RKO (cell line): Measurements from ENCODE around the gene RHOT2.
"Not testable (repeated sequence)": the region's sequence is repeated elsewhere in the genome, so short reads cannot be mapped to it uniquely, and the experiment has no call there.

ENCODE experiments used
- DNase-seq: peaks from one replicate; pipeline ENCODE4 v3.0.0-alpha.2; 2016; ENCODE audit warnings: low spot score

Gene RHOT2

GRCh38 chr16:681746-682427 lies 14.0 kb downstream of the RHOT2 start:
- peak; percentile 74 for DNase-seq

GRCh38 chr16:682493-683395 lies 14.8 kb downstream of the RHOT2 start:
- peak; percentile 52 for DNase-seq

GRCh38 chr16:683396-684070 lies 15.6 kb downstream of the RHOT2 start:
- DNase-seq = peak; percentile 49

- DNase-seq = peak; percentile 97
Observed at GRCh38 chr16:684071-684794, 16.3 kb downstream of the RHOT2 start, which contains the start of gene JMJD8. TSS of gene JMJD8 (minus strand) at chr16:684334. CDS start at chr16:684319, 15 bp downstream.

GRCh38 chr16:684961-685696 lies 17.2 kb downstream of the RHOT2 start:
- no peak for DNase-seq

GRCh38 chr16:685967-686366 lies 18.0 kb downstream of the RHOT2 start:
- DNase-seq = peak; percentile 82

GRCh38 chr16:686459-687260 lies 18.7 kb downstream of the RHOT2 start:
- no peak for DNase-seq

GRCh38 chr16:687499-687898 lies 19.6 kb downstream of the RHOT2 start:
- no peak for DNase-seq

- DNase-seq = no peak
Observed at GRCh38 chr16:689175-689897, 21.4 kb downstream of the RHOT2 start.

GRCh38 chr16:691242-691641 lies 23.3 kb downstream of the RHOT2 start:
- DNase-seq = not testable (repeated sequence)

GRCh38 chr16:692356-693108 lies 24.6 kb downstream of the RHOT2 start:
- no peak for DNase-seq

GRCh38 chr16:693364-693763 lies 25.4 kb downstream of the RHOT2 start:
- no peak for DNase-seq

GRCh38 chr16:693766-694165 lies 25.8 kb downstream of the RHOT2 start:
- no peak for DNase-seq

- DNase-seq = no peak
Observed at GRCh38 chr16:694187-694862, 26.4 kb downstream of the RHOT2 start.

- DNase-seq = no peak
Observed at GRCh38 chr16:694863-695354, 27.0 kb downstream of the RHOT2 start.

- peak; percentile 55 for DNase-seq
Observed at GRCh38 chr16:695355-696089, 27.6 kb downstream of the RHOT2 start.

- DNase-seq = no peak
Observed at GRCh38 chr16:698911-699671, 31.2 kb downstream of the RHOT2 start.
